Heart left ventricle (tissue), 13 donors: ENCODE measurements around the gene KRTAP2-3.

Experiments
- CTCF ChIP-seq, 12 donors: fragments of 200-600 bp; sonication (generic) in 4 of 12; IDR thresholded peaks; one replicate each; pipeline versions ENCODE4 v1.5.0 to v1.8.0; 2018 to 2022; ENCODE audit warnings: antibody characterized with exemption in 12 of 12, mild to moderate bottlenecking in 5 of 12
- POLR2A ChIP-seq, 2 donors: fragments of 450-650 bp; IDR thresholded peaks; one replicate each; pipeline ENCODE4 v1.6.1; 2017; ENCODE audit warnings: antibody characterized with exemption in 2 of 2, mild to moderate bottlenecking in 2 of 2, moderate library complexity in 2 of 2
- donor health status: ischemic (EF 13 %, LVEDD 7.1; RV severe dilation, severe dysfunction).
- donor health status: DM: no; HTN: yes; CAD: no.
- donor health status: DM: no; HTN: no; CAD: no.
- donor health status: ischemic (EF 25% LVEDD 6.9; RV normal size, moderate dysfunction).
- donor health status: ischemic (EF 25% LVEDD 5.7; RV mildly dilated, moderate dysfunction).
- donor health status: ischemic (EF 35%, LVEDD 5.7; RV mildly dilated, moderate dysfunction).
- donor health status: nonischemic (EF 11% LVEDD 7.7; RV severe dilation, severe dysfunction).
- donor health status: DM: yes; HTN: yes; CAD: no.
- donor health status: PGD.
- donor health status: ischemic (EF 29% LVEDD 5.4; RV normal size, mild dysfunction).
- donor health status: nonischemic (EF 23%, LVEDD 6.1; RV moderate dilation, normal function).

GRCh38 chr17:41064301-41064700 lies 4.4 kb upstream of the KRTAP2-3 start:
- TF ChIP-seq CTCF (IDR thresholded peaks at IDR 0.05) (no peak), POLR2A (IDR thresholded peaks at IDR 0.05) (no peak)
